Activated naive CD4-positive, alpha-beta T cell treated with anti-CD3 and anti-CD28 coated beads, Interleukin-2, amount 50 U/mL, for 72 hours (primary cell): ENCODE data around the gene EXOC6. TPM values are rescaled to one million over a fixed set of nuclear protein-coding genes. Genes with fewer than 3 reads are reported as not detected.

Experiments
- ATAC-seq, 2 donors: fragments of 150-1000 bp; cut with Tn5 transposase; 2 replicates each; pipeline ENCODE4 v1.10.0; 2021; ENCODE audit warnings: mild to moderate bottlenecking in 2 of 2, moderate library complexity in 2 of 2
- DNase-seq, 2 donors: peaks; one replicate each; pipeline ENCODE4 v3.0.0; 2021 to 2022; ENCODE audit warnings: low spot score in 2 of 2
- H3K27ac Mint-ChIP-seq, 2 donors: one replicate each; pipeline ENCODE4 v1.8.0; 2022; ENCODE audit warnings: mild to moderate bottlenecking in 2 of 2, mixed read lengths in 2 of 2
- H3K36me3 Mint-ChIP-seq, 2 donors: one replicate each; pipeline ENCODE4 v1.8.0; 2022; ENCODE audit warnings: mixed read lengths in 2 of 2
- H3K9me3 Mint-ChIP-seq, 2 donors: one replicate each; pipeline ENCODE4 v1.8.0; 2022; ENCODE audit warnings: mixed read lengths in 2 of 2
- total RNA-seq, 2 donors: library from RNA; stranded (reverse); gene quantifications; one replicate each; pipeline ENCODE4 v1.2.3, GENCODE V29; 2022

Gene EXOC6
- 10 to 100 TPM; 12.1 to 17.6 TPM for total RNA-seq

- Mint-ChIP-seq H3K27ac (peak within 1 kb of the TSS; percentile 69 to 87), H3K9me3 (peaks cover 0 to 1% of the 10 kb centered on the region in 2 donors), H3K36me3 (peaks cover 0 to 5% of the 10 kb centered on the region in 2 donors)
- ATAC-seq = peak; percentile 77 to 82
- peak; percentile 80 to 85 for DNase-seq
These were observed at the start of gene EXOC6 for GRCh38 chr10:92848441-92849233. EXOC6 (plus strand) TSS chr10:92848520; CDS start chr10:92848534, 14 bp downstream.

GRCh38 chr10:92799568-92799967 is 48.8 kb upstream of the EXOC6 start:
- no peaks in the 10 kb centered on the region for H3K36me3 Mint-ChIP-seq
- no peaks in the 10 kb centered on the region for H3K9me3 Mint-ChIP-seq
- no peak overlapping the region for H3K27ac Mint-ChIP-seq
- ATAC-seq (no peak), DNase-seq (no peak)

- H3K9me3 Mint-ChIP-seq = no peaks in the 10 kb centered on the region
- H3K36me3 Mint-ChIP-seq = no peaks in the 10 kb centered on the region
- DNase-seq (no peak), ATAC-seq (no peak)
- no peak overlapping the region for H3K27ac Mint-ChIP-seq
These were observed 48.1 kb upstream of the EXOC6 start for GRCh38 chr10:92800134-92800733.

- H3K36me3 Mint-ChIP-seq = no peaks in the 10 kb centered on the region
- ATAC-seq = no peak
- no peak for DNase-seq
- no peak overlapping the region for H3K27ac Mint-ChIP-seq
- no peaks in the 10 kb centered on the region for H3K9me3 Mint-ChIP-seq
These were observed 46.1 kb upstream of the EXOC6 start for GRCh38 chr10:92801978-92802872.

GRCh38 chr10:92809840-92810239 is 38.5 kb upstream of the EXOC6 start:
- no peaks in the 10 kb centered on the region for H3K9me3 Mint-ChIP-seq
- H3K36me3 Mint-ChIP-seq = no peaks in the 10 kb centered on the region
- ATAC-seq = no peak
- no peak overlapping the region for H3K27ac Mint-ChIP-seq
- no peak for DNase-seq

GRCh38 chr10:92810934-92811532 is 37.3 kb upstream of the EXOC6 start:
- H3K36me3 Mint-ChIP-seq = no peaks in the 10 kb centered on the region
- ATAC-seq (no peak), DNase-seq (no peak)
- no peak overlapping the region for H3K27ac Mint-ChIP-seq
- no peaks in the 10 kb centered on the region for H3K9me3 Mint-ChIP-seq

GRCh38 chr10:92811986-92812385 is 36.3 kb upstream of the EXOC6 start:
- Mint-ChIP-seq H3K9me3 (no peaks in the 10 kb centered on the region), H3K27ac (no peak overlapping the region), H3K36me3 (no peaks in the 10 kb centered on the region)
- DNase-seq = no peak
- no peak for ATAC-seq

- DNase-seq = no peak
- no peaks in the 10 kb centered on the region for H3K9me3 Mint-ChIP-seq
- no peak for ATAC-seq
- H3K36me3 Mint-ChIP-seq = no peaks in the 10 kb centered on the region
- no peak overlapping the region for H3K27ac Mint-ChIP-seq
These were observed 34.3 kb upstream of the EXOC6 start for GRCh38 chr10:92813979-92814378.

- no peak for DNase-seq
- no peak for ATAC-seq
- Mint-ChIP-seq H3K9me3 (no peaks in the 10 kb centered on the region), H3K36me3 (no peaks in the 10 kb centered on the region), H3K27ac (no peak overlapping the region)
These were observed 33.5 kb upstream of the EXOC6 start for GRCh38 chr10:92814790-92815189.

- ATAC-seq (peak; percentile 43 to 80), DNase-seq (no peak)
- Mint-ChIP-seq H3K36me3 (no peaks in the 10 kb centered on the region), H3K9me3 (no peaks in the 10 kb centered on the region), H3K27ac (no peak overlapping the region)
These were observed 32.2 kb upstream of the EXOC6 start for GRCh38 chr10:92816091-92816531.

GRCh38 chr10:92822060-92822634 is 26.2 kb upstream of the EXOC6 start:
- no peaks in the 10 kb centered on the region for H3K36me3 Mint-ChIP-seq
- ATAC-seq (no peak), DNase-seq (no peak)
- H3K9me3 Mint-ChIP-seq = no peaks in the 10 kb centered on the region
- peak overlapping the region in 1 of 2 donors; percentile 32 for H3K27ac Mint-ChIP-seq

GRCh38 chr10:92822964-92823363 is 25.4 kb upstream of the EXOC6 start:
- DNase-seq (no peak), ATAC-seq (no peak)
- H3K9me3 Mint-ChIP-seq = no peaks in the 10 kb centered on the region
- H3K27ac Mint-ChIP-seq = peak overlapping the region in 1 of 2 donors; percentile 63
- H3K36me3 Mint-ChIP-seq = no peaks in the 10 kb centered on the region

GRCh38 chr10:92826061-92826460 is 22.3 kb upstream of the EXOC6 start:
- ATAC-seq (no peak), DNase-seq (no peak)
- Mint-ChIP-seq H3K27ac (no peak overlapping the region), H3K9me3 (peaks cover 6 to 13% of the 10 kb centered on the region in 2 donors), H3K36me3 (peaks cover 7 to 13% of the 10 kb centered on the region in 2 donors)

GRCh38 chr10:92826504-92826903 is 21.8 kb upstream of the EXOC6 start:
- DNase-seq = no peak
- no peak for ATAC-seq
- Mint-ChIP-seq H3K9me3 (peaks cover 6 to 13% of the 10 kb centered on the region in 2 donors), H3K36me3 (peaks cover 7 to 14% of the 10 kb centered on the region in 2 donors), H3K27ac (no peak overlapping the region)

GRCh38 chr10:92829042-92829785 is 19.1 kb upstream of the EXOC6 start:
- peaks cover 6 to 13% of the 10 kb centered on the region in 2 donors for H3K9me3 Mint-ChIP-seq
- ATAC-seq (no peak), DNase-seq (no peak)
- peaks cover 7 to 14% of the 10 kb centered on the region in 2 donors for H3K36me3 Mint-ChIP-seq
- H3K27ac Mint-ChIP-seq = no peak overlapping the region
